Naive B cell (primary cell): Measurements from ENCODE around the gene IREB2. TPM values are rescaled to one million over a fixed set of nuclear protein-coding genes. Genes with fewer than 3 reads are reported as not detected.
"Not testable (repeated sequence)": the region's sequence is repeated elsewhere in the genome, so short reads cannot be mapped to it uniquely, and the experiment has no call there.

Experiments
- ATAC-seq, 2 donors: fragments of 150-1000 bp; cut with Tn5 transposase; 2 replicates each; pipeline ENCODE4 v1.10.0; 2021; ENCODE audit warnings: low read depth in 2 of 2, mild to moderate bottlenecking in 2 of 2, moderate library complexity in 2 of 2
- DNase-seq: peaks from one replicate; pipeline ENCODE4 v3.0.0; 2022
- H3K27ac Mint-ChIP-seq, 6 donors: one replicate each; pipeline ENCODE4 v1.8.0; 2020 to 2022; ENCODE audit warnings: mild to moderate bottlenecking in 6 of 6, mixed read lengths in 6 of 6, moderate library complexity in 5 of 6, inconsistent platforms in 2 of 6
- H3K27me3 Mint-ChIP-seq, 3 donors: one replicate each; pipeline ENCODE4 v1.8.0; 2021 to 2022; ENCODE audit warnings: mixed read lengths in 3 of 3, mild to moderate bottlenecking in 1 of 3
- H3K36me3 Mint-ChIP-seq, 2 donors: one replicate each; pipeline ENCODE4 v1.8.0; 2020 to 2022; ENCODE audit warnings: mixed read lengths in 2 of 2, inconsistent platforms in 1 of 2, mild to moderate bottlenecking in 1 of 2
- H3K4me1 Mint-ChIP-seq, 3 donors: one replicate each; pipeline ENCODE4 v1.8.0; 2020 to 2022; ENCODE audit warnings: mixed read lengths in 3 of 3, inconsistent platforms in 1 of 3, mild to moderate bottlenecking in 1 of 3, moderate library complexity in 1 of 3
- H3K4me3 Mint-ChIP-seq, 8 donors: one replicate each; pipeline ENCODE4 v1.8.0; 2020 to 2022; ENCODE audit warnings: mild to moderate bottlenecking in 8 of 8, mixed read lengths in 8 of 8, moderate library complexity in 8 of 8, inconsistent platforms in 2 of 8
- H3K9me3 Mint-ChIP-seq, 7 donors: one replicate each; pipeline ENCODE4 v1.8.0; 2020 to 2022; ENCODE audit warnings: mixed read lengths in 7 of 7, mild to moderate bottlenecking in 5 of 7, inconsistent platforms in 2 of 7, moderate library complexity in 1 of 7
- polyA plus RNA-seq, 6 donors: library from polyadenylated mRNA; unstranded; fragments of 300-500 nt; fragmentation: Illumina TruSeq; gene quantifications; one replicate each; pipeline ENCODE4 v1.2.3, GENCODE V29; 2021; ENCODE audit warnings: low read depth in 6 of 6

The IREB2 gene
- polyA plus RNA-seq, 6 donors from 2014 or later = 14.6 to 19.8 (median 16.6) TPM

GRCh38 chr15:78477295-78477694 is 39.3 kb downstream of the IREB2 start:
- Mint-ChIP-seq H3K27me3 (no peaks in the 10 kb centered on the region), H3K4me3 (no peak overlapping the region), H3K36me3 (peaks cover 2 to 3% of the 10 kb centered on the region in 2 donors), H3K9me3 (no peaks in the 10 kb centered on the region), H3K4me1 (no peaks in the 10 kb centered on the region), H3K27ac (peak overlapping the region in 1 of 6 donors; percentile 11)
- DNase-seq (no peak), ATAC-seq (no peak)

- ATAC-seq (no peak), DNase-seq (no peak)
- Mint-ChIP-seq H3K4me3 (no peak overlapping the region), H3K27me3 (no peaks in the 10 kb centered on the region), H3K27ac (no peak overlapping the region), H3K4me1 (no peaks in the 10 kb centered on the region), H3K9me3 (no peaks in the 10 kb centered on the region), H3K36me3 (peaks cover 5 to 9% of the 10 kb centered on the region in 2 donors)
Observed at GRCh38 chr15:78479650-78480049, 41.6 kb downstream of the IREB2 start.

- H3K27ac Mint-ChIP-seq = no peak overlapping the region
Observed at GRCh38 chr15:78481917-78482316, 43.9 kb downstream of the IREB2 start.

GRCh38 chr15:78492872-78493271 is 54.9 kb downstream of the IREB2 start:
- Mint-ChIP-seq H3K4me3 (no peak overlapping the region), H3K9me3 (no peaks in the 10 kb centered on the region), H3K27ac (peak overlapping the region in 2 of 6 donors; percentile 3 to 35), H3K36me3 (peaks cover 16 to 52% of the 10 kb centered on the region in 2 donors), H3K4me1 (peaks cover 0 to 2% (median 0%) of the 10 kb centered on the region in 3 donors), H3K27me3 (no peaks in the 10 kb centered on the region)
- no peak for ATAC-seq
- no peak for DNase-seq

More at GRCh38 chr15:78481917-78482316, 43.9 kb downstream of the IREB2 start:
- peaks cover 5 to 14% of the 10 kb centered on the region in 2 donors for H3K36me3 Mint-ChIP-seq
- ATAC-seq (no peak), DNase-seq (no peak)
- no peaks in the 10 kb centered on the region for H3K9me3 Mint-ChIP-seq
- H3K27me3 Mint-ChIP-seq = no peaks in the 10 kb centered on the region
- no peak overlapping the region for H3K4me3 Mint-ChIP-seq
- H3K4me1 Mint-ChIP-seq = no peaks in the 10 kb centered on the region

- H3K4me1 Mint-ChIP-seq = peaks cover 1 to 6% (median 5%) of the 10 kb centered on the region in 3 donors
- H3K36me3 Mint-ChIP-seq = peaks cover 0 to 27% of the 10 kb centered on the region in 2 donors
- H3K9me3 Mint-ChIP-seq = peaks cover 0 to 5% (median 2%) of the 10 kb centered on the region in 7 donors
- DNase-seq (no peak), ATAC-seq (no peak)
- H3K4me3 Mint-ChIP-seq = no peak overlapping the region
- H3K27ac Mint-ChIP-seq = no peak overlapping the region
- H3K27me3 Mint-ChIP-seq = peaks cover 0 to 2% (median 0%) of the 10 kb centered on the region in 3 donors
Observed at GRCh38 chr15:78501857-78502256, 63.8 kb downstream of the IREB2 start.

GRCh38 chr15:78502641-78503040 is 64.6 kb downstream of the IREB2 start:
- Mint-ChIP-seq H3K4me1 (peaks cover 6 to 12% (median 10%) of the 10 kb centered on the region in 3 donors), H3K27ac (no peak overlapping the region), H3K9me3 (peaks cover 0 to 5% (median 2%) of the 10 kb centered on the region in 7 donors), H3K27me3 (peaks cover 0 to 7% (median 1%) of the 10 kb centered on the region in 3 donors), H3K4me3 (no peak overlapping the region), H3K36me3 (peaks cover 0 to 19% of the 10 kb centered on the region in 2 donors)
- DNase-seq (no peak), ATAC-seq (no peak)

GRCh38 chr15:78506971-78507830 is 69.2 kb downstream of the IREB2 start, which contains the start of gene HYKK:
HYKK (plus strand) TSS chr15:78507577; CDS start chr15:78513089, 5,512 bp downstream.
- Mint-ChIP-seq H3K4me1 (peaks cover 12 to 19% (median 16%) of the 10 kb centered on the region in 3 donors), H3K27me3 (peaks cover 9 to 21% (median 21%) of the 10 kb centered on the region in 3 donors), H3K9me3 (peaks cover 0 to under 1% (median 0%) of the 10 kb centered on the region in 7 donors), H3K4me3 (peak within 1 kb of the TSS; percentile 80 to 97 (median 95)), H3K27ac (peak within 1 kb of the TSS in 5 of 6 donors; percentile 14 to 88 (median 53)), H3K36me3 (no peaks in the 10 kb centered on the region)
- peak; percentile 78 for ATAC-seq
- peak; percentile 51 for DNase-seq

GRCh38 chr15:78507831-78508160 is 69.8 kb downstream of the IREB2 start:
- no peak for DNase-seq
- Mint-ChIP-seq H3K27me3 (peaks cover 9 to 21% (median 21%) of the 10 kb centered on the region in 3 donors), H3K9me3 (no peaks in the 10 kb centered on the region), H3K36me3 (no peaks in the 10 kb centered on the region), H3K27ac (peak overlapping the region in 3 of 6 donors; percentile 16 to 88 (median 53)), H3K4me3 (peak overlapping the region; percentile 80 to 97 (median 95)), H3K4me1 (peaks cover 12 to 19% (median 16%) of the 10 kb centered on the region in 3 donors)
- peak; percentile 39 to 42 for ATAC-seq

GRCh38 chr15:78508272-78508671 is 70.3 kb downstream of the IREB2 start:
- peak overlapping the region in 3 of 6 donors; percentile 14 to 88 (median 16) for H3K27ac Mint-ChIP-seq
- H3K4me1 Mint-ChIP-seq = peaks cover 12 to 19% (median 16%) of the 10 kb centered on the region in 3 donors
- no peaks in the 10 kb centered on the region for H3K36me3 Mint-ChIP-seq
- peaks cover 9 to 26% (median 21%) of the 10 kb centered on the region in 3 donors for H3K27me3 Mint-ChIP-seq
- H3K9me3 Mint-ChIP-seq = no peaks in the 10 kb centered on the region
- ATAC-seq (no peak), DNase-seq (no peak)
- H3K4me3 Mint-ChIP-seq = peak overlapping the region; percentile 80 to 97 (median 95)

GRCh38 chr15:78509726-78510312 is 71.8 kb downstream of the IREB2 start:
- Mint-ChIP-seq H3K27ac (no peak overlapping the region), H3K4me1 (peaks cover 12 to 19% (median 16%) of the 10 kb centered on the region in 3 donors), H3K36me3 (no peaks in the 10 kb centered on the region), H3K9me3 (no peaks in the 10 kb centered on the region), H3K27me3 (peaks cover 9 to 30% (median 21%) of the 10 kb centered on the region in 3 donors), H3K4me3 (no peak overlapping the region)
- ATAC-seq (no peak), DNase-seq (no peak)

- not testable (repeated sequence) for H3K4me1 Mint-ChIP-seq, DNase-seq, H3K27me3 Mint-ChIP-seq, H3K27ac Mint-ChIP-seq, H3K36me3 Mint-ChIP-seq, ATAC-seq, H3K4me3 Mint-ChIP-seq
- peaks cover 0 to 16% (median 5%) of the 10 kb centered on the region in 7 donors for H3K9me3 Mint-ChIP-seq
Observed at GRCh38 chr15:78520035-78520434, 82.0 kb downstream of the IREB2 start.

GRCh38 chr15:78524230-78524629 is 86.2 kb downstream of the IREB2 start:
- no peak overlapping the region for H3K4me3 Mint-ChIP-seq
- no peaks in the 10 kb centered on the region for H3K36me3 Mint-ChIP-seq
- ATAC-seq (no peak), DNase-seq (no peak)
- H3K4me1 Mint-ChIP-seq = no peaks in the 10 kb centered on the region
- peaks cover 0 to 16% (median 5%) of the 10 kb centered on the region in 7 donors for H3K9me3 Mint-ChIP-seq
- H3K27me3 Mint-ChIP-seq = peaks cover 0 to 6% (median 5%) of the 10 kb centered on the region in 3 donors
- no peak overlapping the region for H3K27ac Mint-ChIP-seq

GRCh38 chr15:78527325-78527724 is 89.3 kb downstream of the IREB2 start:
- Mint-ChIP-seq H3K9me3 (peaks cover 0 to 16% (median 5%) of the 10 kb centered on the region in 7 donors), H3K27me3 (peaks cover 0 to 6% (median 5%) of the 10 kb centered on the region in 3 donors), H3K36me3 (no peaks in the 10 kb centered on the region), H3K4me3 (no peak overlapping the region), H3K4me1 (no peaks in the 10 kb centered on the region), H3K27ac (no peak overlapping the region)
- DNase-seq (no peak), ATAC-seq (no peak)
